Sigmoid colon (tissue), 7 donors: Measurements from ENCODE around the gene ACAP1. TPM values are rescaled to one million over a fixed set of nuclear protein-coding genes. Genes with fewer than 3 reads are reported as not detected.

Source experiments
- DNase-seq: peaks from one replicate; pipeline ENCODE4 v3.0.0-alpha.2; 2019
- H3K27ac ChIP-seq, 4 donors: fragments of 200-600 bp; sonication (generic); one replicate each; pipeline ENCODE4 v1.5.1; 2016 to 2019; ENCODE audit warnings: mild to moderate bottlenecking in 1 of 4
- H3K27me3 ChIP-seq, 3 donors: fragments of 200-600 bp; sonication (generic); one replicate each; pipeline ENCODE4 v1.5.1; 2019; ENCODE audit warnings: mild to moderate bottlenecking in 1 of 3
- H3K36me3 ChIP-seq, 4 donors: fragments of 200-600 bp; sonication (generic); one replicate each; pipeline ENCODE4 v1.5.1; 2016 to 2019
- H3K4me1 ChIP-seq, 4 donors: fragments of 200-600 bp; sonication (generic); one replicate each; pipeline ENCODE4 v1.5.1; 2017 to 2019
- H3K4me3 ChIP-seq, 4 donors: fragments of 200-600 bp; sonication (generic); one replicate each; pipeline ENCODE4 v1.5.1; 2017 to 2019; ENCODE audit warnings: mild to moderate bottlenecking in 2 of 4, moderate library complexity in 1 of 4
- H3K9me3 ChIP-seq, 4 donors: fragments of 200-600 bp in 3 of 4; sonication (generic) in 3 of 4; one replicate each; pipeline versions ENCODE4 v1.5.1 to v1.6.1; 2013 to 2019
- EP300 ChIP-seq, 4 donors: sonication (generic); formaldehyde crosslinking; IDR thresholded peaks; one replicate each; pipeline ENCODE4 v1.6.1; 2017; ENCODE audit warnings: antibody characterized with exemption in 4 of 4
- POLR2A ChIP-seq, 2 donors: fragments of 450-650 bp; IDR thresholded peaks; one replicate each; pipeline ENCODE4 v1.6.1; 2016; ENCODE audit warnings: antibody characterized with exemption in 2 of 2, mild to moderate bottlenecking in 2 of 2, moderate library complexity in 2 of 2
- POLR2AphosphoS5 ChIP-seq, 4 donors: sonication (generic); formaldehyde crosslinking; IDR thresholded peaks; one replicate each; pipeline ENCODE4 v1.6.1; 2017; ENCODE audit warnings: antibody characterized with exemption in 4 of 4
- WGBS, 2 donors: extraction: QIAGEN DNeasy Blood & Tissue Kit; methylation state at CpG; one replicate each; pipeline ENCODE4 v1.1.7; 2013; 5-methylcytosine and 5-hydroxymethylcytosine counted together
- intact Hi-C: fragments of 100-400 bp; cut with DNase I; formaldehyde crosslinking; loops from one replicate; pipeline ENCODE4 v1.15.1; 2023
- polyA plus RNA-seq, 3 donors: library from polyadenylated mRNA; stranded (reverse); fragments of 200-250 nt; gene quantifications; one replicate each; pipeline ENCODE4 v1.2.3, GENCODE V29; 2013
- total RNA-seq, 4 donors: library from RNA; depleted of rRNA; stranded (reverse); fragments of >200 nt; gene quantifications; one replicate each; pipeline ENCODE4 v1.1.0, GENCODE V29; 2016
- TF ChIP-seq, protein P1 (sequence below), 4 experiments: fragments of 450-650 bp in 3 of 4; fragments of 200-600 bp in 1 of 4; IDR thresholded peaks; one replicate each; pipeline ENCODE4 v1.5.1; 2016 to 2019; ENCODE audit warnings: antibody characterized with exemption in 4 of 4, mild to moderate bottlenecking in 3 of 4, moderate library complexity in 2 of 4
- donor health status: healthy with polysubstance abuse.
- donor health status: Bipolar disorder and iron deficiency.
- donor health status: healthy.

Gene ACAP1
- total and polyA plus RNA-seq, 7 donors: 1.1 to 55.8 (median 2.5) TPM

DNA sequence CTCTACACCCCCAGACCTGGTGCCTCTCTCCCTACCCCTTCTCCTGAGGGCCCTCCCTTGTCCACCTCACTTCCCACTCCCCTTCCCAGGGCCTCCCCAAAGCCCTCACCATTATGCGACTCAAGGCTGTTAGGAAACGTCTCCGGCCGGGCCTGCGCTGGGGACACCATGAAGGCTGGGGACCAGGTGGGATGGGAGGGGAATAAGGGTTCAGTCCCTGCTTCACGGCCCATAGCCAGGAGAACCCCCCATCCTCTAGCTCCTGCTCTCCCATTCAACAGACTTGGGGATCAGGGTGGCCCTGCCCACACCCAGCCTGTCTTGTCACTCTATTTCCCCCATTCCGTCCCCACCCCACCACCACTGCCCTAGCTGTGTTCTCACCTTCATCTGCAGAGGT lies 9.3 kb upstream of the ACAP1 start:
- Histone ChIP-seq H3K27ac (no peak overlapping the region), H3K4me3 (no peak overlapping the region), H3K36me3 (peaks cover 16 to 48% (median 28%) of the 10 kb centered on the region in 4 donors), H3K4me1 (peaks cover 0 to 24% (median 20%) of the 10 kb centered on the region in 4 donors), H3K27me3 (no peaks in the 10 kb centered on the region), H3K9me3 (no peaks in the 10 kb centered on the region)
- no peak for DNase-seq
- TF ChIP-seq, protein P1, sequence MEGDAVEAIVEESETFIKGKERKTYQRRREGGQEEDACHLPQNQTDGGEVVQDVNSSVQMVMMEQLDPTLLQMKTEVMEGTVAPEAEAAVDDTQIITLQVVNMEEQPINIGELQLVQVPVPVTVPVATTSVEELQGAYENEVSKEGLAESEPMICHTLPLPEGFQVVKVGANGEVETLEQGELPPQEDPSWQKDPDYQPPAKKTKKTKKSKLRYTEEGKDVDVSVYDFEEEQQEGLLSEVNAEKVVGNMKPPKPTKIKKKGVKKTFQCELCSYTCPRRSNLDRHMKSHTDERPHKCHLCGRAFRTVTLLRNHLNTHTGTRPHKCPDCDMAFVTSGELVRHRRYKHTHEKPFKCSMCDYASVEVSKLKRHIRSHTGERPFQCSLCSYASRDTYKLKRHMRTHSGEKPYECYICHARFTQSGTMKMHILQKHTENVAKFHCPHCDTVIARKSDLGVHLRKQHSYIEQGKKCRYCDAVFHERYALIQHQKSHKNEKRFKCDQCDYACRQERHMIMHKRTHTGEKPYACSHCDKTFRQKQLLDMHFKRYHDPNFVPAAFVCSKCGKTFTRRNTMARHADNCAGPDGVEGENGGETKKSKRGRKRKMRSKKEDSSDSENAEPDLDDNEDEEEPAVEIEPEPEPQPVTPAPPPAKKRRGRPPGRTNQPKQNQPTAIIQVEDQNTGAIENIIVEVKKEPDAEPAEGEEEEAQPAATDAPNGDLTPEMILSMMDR (IDR thresholded peaks at IDR 0.05): no peak
- no peak for TF ChIP-seq EP300 (IDR thresholded peaks at IDR 0.05)
- no peak for TF ChIP-seq POLR2AphosphoS5 (IDR thresholded peaks at IDR 0.05)
- TF ChIP-seq POLR2A (IDR thresholded peaks at IDR 0.05): no peak
- WGBS, 2 donors: 89 to 93% methylated on average over 7 of the region's 7 CpGs
- intact Hi-C loops: no loop called here

DNA sequence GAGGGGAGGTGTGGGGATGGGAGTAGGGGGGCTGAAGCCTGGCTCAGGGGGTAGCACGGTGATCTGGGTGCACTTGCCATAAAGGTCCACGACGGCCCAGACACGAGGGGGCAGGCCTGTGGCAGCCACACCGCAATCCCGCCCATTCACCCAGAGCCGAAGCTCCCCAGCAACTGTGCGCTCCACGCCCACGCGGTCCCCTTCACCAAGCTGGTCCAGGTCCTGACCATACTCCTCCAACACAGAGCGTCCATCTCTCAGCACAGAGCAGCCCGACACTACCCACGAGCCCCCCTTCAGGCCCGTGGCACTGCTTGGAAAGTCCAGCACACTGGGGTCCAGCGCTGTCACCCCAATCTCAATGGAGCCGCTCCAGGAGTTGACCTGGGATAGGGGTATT lies 8.8 kb upstream of the ACAP1 start:
- no peaks in the 10 kb centered on the region for H3K27me3 ChIP-seq
- no peak overlapping the region for H3K4me3 ChIP-seq
- 84 to 92% methylated on average over 17 of the region's 17 CpGs for WGBS, 2 donors
- no peaks in the 10 kb centered on the region for H3K9me3 ChIP-seq
- TF ChIP-seq EP300 (IDR thresholded peaks at IDR 0.05): no peak
- TF ChIP-seq POLR2AphosphoS5 (IDR thresholded peaks at IDR 0.05): no peak
- TF ChIP-seq POLR2A (IDR thresholded peaks at IDR 0.05): no peak
- TF ChIP-seq, protein P1 (IDR thresholded peaks at IDR 0.05): no peak
- no peak for DNase-seq
- peaks cover 11 to 43% (median 23%) of the 10 kb centered on the region in 4 donors for H3K36me3 ChIP-seq
- intact Hi-C loops: no loop called here
- H3K27ac ChIP-seq: no peak overlapping the region
- H3K4me1 ChIP-seq: peaks cover 0 to 27% (median 20%) of the 10 kb centered on the region in 4 donors

DNA sequence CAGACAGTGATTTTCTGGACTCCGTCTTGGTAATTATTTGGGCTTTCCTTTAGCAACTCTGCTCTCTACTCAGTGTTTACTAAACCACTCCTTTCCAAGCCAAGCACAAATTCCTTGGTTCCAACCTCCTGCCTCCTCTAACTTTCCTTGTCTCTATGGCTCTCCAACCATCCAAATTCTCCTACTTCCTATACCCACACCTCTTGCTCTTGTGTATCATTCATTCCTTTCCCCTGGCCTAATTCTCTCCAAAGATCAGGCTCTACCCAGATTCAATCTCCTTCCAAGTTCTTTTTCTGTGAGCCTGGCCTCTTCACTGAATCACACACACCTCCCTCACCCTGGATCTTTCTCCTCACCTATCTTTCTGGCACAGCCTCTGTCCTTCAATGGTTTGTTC lies 8.3 kb upstream of the ACAP1 start:
- intact Hi-C loops: loop anchor here (2.0 kb wide), 1 partner anchor 233 kb away; the partner anchor contains the start of gene SENP3
- H3K4me1 ChIP-seq: peaks cover 0 to 28% (median 20%) of the 10 kb centered on the region in 4 donors
- peaks cover 6 to 38% (median 18%) of the 10 kb centered on the region in 4 donors for H3K36me3 ChIP-seq
- no peak for TF ChIP-seq POLR2A (IDR thresholded peaks at IDR 0.05)
- TF ChIP-seq POLR2AphosphoS5 (IDR thresholded peaks at IDR 0.05): no peak
- TF ChIP-seq EP300 (IDR thresholded peaks at IDR 0.05): no peak
- no peaks in the 10 kb centered on the region for H3K27me3 ChIP-seq
- H3K9me3 ChIP-seq: no peaks in the 10 kb centered on the region
- WGBS, 2 donors: 67 to 75% methylated on average over 1 of the region's 1 CpG
- peak overlapping the region in 3 of 4 donors; percentile 88 to 94 (median 93) for H3K27ac ChIP-seq
- DNase-seq: no peak
- H3K4me3 ChIP-seq: no peak overlapping the region

DNA sequence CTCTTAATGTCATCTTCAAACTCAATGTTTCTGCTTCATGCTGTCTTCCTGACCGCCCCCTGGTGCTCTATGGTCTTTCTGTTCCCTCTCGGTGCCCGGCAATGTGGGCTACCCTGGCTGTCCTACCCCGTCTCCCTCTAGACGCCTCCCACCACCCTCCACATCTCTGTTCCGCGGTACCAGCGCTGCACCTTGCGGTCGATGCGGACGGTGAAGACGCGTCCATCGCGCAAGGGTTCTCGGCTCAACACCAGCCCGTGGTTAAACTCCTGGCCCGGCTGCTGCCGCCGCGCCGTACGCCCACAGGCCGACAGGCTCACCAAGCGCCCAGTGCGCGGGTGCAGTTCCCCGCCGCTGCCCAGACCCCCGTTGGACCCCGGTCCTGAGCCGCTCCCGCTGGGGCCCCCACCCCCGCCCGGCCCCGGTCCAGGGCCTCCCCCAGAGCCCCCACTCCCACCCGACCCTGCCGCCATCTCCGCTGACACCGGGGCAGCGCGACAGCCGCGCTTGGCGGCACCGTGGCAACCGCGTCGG lies 7.4 kb upstream of the ACAP1 start, which contains the start of gene NEURL4:
TSS of gene NEURL4 (minus strand) at position 496 of the 534 bp plus-strand sequence. CDS start at position 473, 23 bp downstream.
- peak within 1 kb of the TSS; percentile 88 to 94 (median 94) for H3K27ac ChIP-seq
- no peaks in the 10 kb centered on the region for H3K27me3 ChIP-seq
- TF ChIP-seq, protein P1 (IDR thresholded peaks at IDR 0.05): no peak
- TF ChIP-seq POLR2A (IDR thresholded peaks at IDR 0.05) (no peak), EP300 (IDR thresholded peaks at IDR 0.05) (no peak), POLR2AphosphoS5 (IDR thresholded peaks at IDR 0.05) (peak in 1 of 4 donors; percentile 3)
- H3K9me3 ChIP-seq: no peaks in the 10 kb centered on the region
- no peak for DNase-seq
- intact Hi-C loops: loop anchor here (1.0 to 2.0 kb wide), 4 partner anchors 14 to 232 kb away; partner anchors contain the start of genes EIF5A, GPS2 and SENP3
- 0 to 1% methylated on average over 50 of the region's 50 CpGs for WGBS, 2 donors
- H3K4me3 ChIP-seq: peak within 1 kb of the TSS; percentile 69 to 93 (median 83)
- H3K4me1 ChIP-seq: peaks cover 0 to 31% (median 20%) of the 10 kb centered on the region in 4 donors
- H3K36me3 ChIP-seq: peaks cover 0 to 29% (median 9%) of the 10 kb centered on the region in 4 donors

DNA sequence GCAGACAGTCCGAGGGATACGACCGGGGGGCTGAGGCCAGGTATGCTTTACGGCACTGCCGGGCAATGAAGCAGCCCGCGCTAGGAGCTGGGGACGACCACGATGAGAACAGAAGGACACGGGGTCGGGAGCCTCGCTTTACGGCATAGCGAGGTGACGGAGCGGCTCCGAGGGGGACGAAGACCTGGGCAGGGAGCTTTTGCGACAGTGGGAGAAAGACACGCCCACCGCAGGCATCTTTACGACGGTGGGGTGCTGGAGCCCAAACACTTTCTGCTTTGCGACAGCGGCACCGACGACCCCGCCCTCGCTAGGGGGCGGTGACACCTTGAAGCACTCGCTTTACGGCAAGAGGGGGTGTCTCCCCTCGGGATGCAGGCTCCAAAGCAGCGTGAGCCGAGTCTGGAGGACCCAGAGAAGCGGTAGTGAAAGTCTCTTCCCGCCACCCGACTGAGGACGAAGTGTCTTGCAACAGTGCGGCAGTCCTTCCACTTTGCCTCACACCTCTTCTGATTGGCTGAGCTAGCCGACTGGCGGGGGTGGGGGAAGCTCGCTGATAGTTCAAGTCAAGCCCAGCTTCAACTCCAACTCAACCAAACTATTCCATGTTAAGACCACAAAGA lies 6.8 kb upstream of the ACAP1 start:
- peak overlapping the region; percentile 69 to 93 (median 83) for H3K4me3 ChIP-seq
- no peaks in the 10 kb centered on the region for H3K27me3 ChIP-seq
- WGBS, 2 donors: 0% methylated on average over 43 of the region's 43 CpGs
- H3K36me3 ChIP-seq: peaks cover 0 to 24% (median 7%) of the 10 kb centered on the region in 4 donors
- TF ChIP-seq, protein P1 (IDR thresholded peaks at IDR 0.05): no peak
- TF ChIP-seq POLR2A (IDR thresholded peaks at IDR 0.05): peak; percentile 88 to 93
- TF ChIP-seq EP300 (IDR thresholded peaks at IDR 0.05): peak in 1 of 4 donors; percentile 41
- peak; percentile 95 to 98 (median 98) for TF ChIP-seq POLR2AphosphoS5 (IDR thresholded peaks at IDR 0.05)
- no peaks in the 10 kb centered on the region for H3K9me3 ChIP-seq
- H3K4me1 ChIP-seq: peaks cover 0 to 31% (median 20%) of the 10 kb centered on the region in 4 donors
- intact Hi-C loops: loop anchor here (1.0 to 2.0 kb wide), 4 partner anchors 14 to 231 kb away; partner anchors contain the start of genes EIF5A, GPS2 and SENP3
- H3K27ac ChIP-seq: peak overlapping the region; percentile 88 to 94 (median 94)
- DNase-seq: peak; percentile 100
